ENCODE measurements around the gene TTC7B.

The TTC7B gene

GRCh38 chr14:90567991-90568390, 248.2 kb downstream of the TTC7B start:
- H3K4me3 ChIP-seq (replicated peaks in 1 of 2; ENCODE audit: low read depth in 2 of 2, low read length in 2 of 2): no peak overlapping the region
- TF ChIP-seq CTCF (IDR thresholded peaks at IDR 0.05; ENCODE audit: low read depth, low read length): no peak
- DNase-seq (ENCODE audit: low read depth in 2 of 2): no peak

- no peak for TF ChIP-seq CTCF (IDR thresholded peaks at IDR 0.05; ENCODE audit: low read depth, low read length)
- DNase-seq (ENCODE audit: low read depth in 2 of 2): no peak
- no peak overlapping the region for H3K4me3 ChIP-seq (replicated peaks in 1 of 2; ENCODE audit: low read depth in 2 of 2, low read length in 2 of 2)
Observed at GRCh38 chr14:90567191-90567590, 249.0 kb downstream of the TTC7B start.

GRCh38 chr14:90566481-90566880, 249.7 kb downstream of the TTC7B start:
- TF ChIP-seq CTCF (IDR thresholded peaks at IDR 0.05; ENCODE audit: low read depth, low read length): no peak
- DNase-seq (ENCODE audit: low read depth in 2 of 2): no peak

GRCh38 chr14:90564496-90564895, 251.7 kb downstream of the TTC7B start:
- TF ChIP-seq CTCF (IDR thresholded peaks at IDR 0.05; ENCODE audit: low read depth, low read length): no peak
- no peak for DNase-seq (ENCODE audit: low read depth in 2 of 2)

More at GRCh38 chr14:90566481-90566880, 249.7 kb downstream of the TTC7B start:
- H3K4me3 ChIP-seq (replicated peaks in 1 of 2; ENCODE audit: low read depth in 2 of 2, low read length in 2 of 2): no peak overlapping the region

DNA sequence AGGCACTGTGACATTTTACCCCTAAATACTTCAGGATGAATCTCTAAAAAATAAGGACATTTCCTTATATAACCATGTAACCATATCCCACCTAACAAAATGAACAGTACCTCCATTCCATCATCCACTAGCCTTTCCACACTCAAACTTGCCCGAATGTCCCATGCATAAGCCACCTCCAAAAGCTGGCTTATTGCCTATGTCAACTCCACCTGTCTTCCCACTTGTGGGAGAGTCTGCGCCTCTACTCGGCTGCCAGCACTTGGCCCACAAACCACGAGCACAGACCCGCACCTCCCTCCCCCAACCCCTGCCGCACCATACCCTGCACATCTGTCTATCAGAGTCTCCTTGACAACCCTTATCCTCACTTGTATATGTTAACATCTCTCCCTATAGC, 253.6 kb downstream of the TTC7B start:
- DNase-seq (ENCODE audit: low read depth in 2 of 2): no peak
- no peak overlapping the region for H3K4me3 ChIP-seq (replicated peaks in 1 of 2; ENCODE audit: low read depth in 2 of 2, low read length in 2 of 2)
- TF ChIP-seq CTCF (IDR thresholded peaks at IDR 0.05; ENCODE audit: low read depth, low read length): no peak

More at GRCh38 chr14:90564496-90564895, 251.7 kb downstream of the TTC7B start:
- H3K4me3 ChIP-seq (replicated peaks in 1 of 2; ENCODE audit: low read depth in 2 of 2, low read length in 2 of 2): no peak overlapping the region

- TF ChIP-seq CTCF (IDR thresholded peaks at IDR 0.05; ENCODE audit: low read depth, low read length): no peak
- no peak overlapping the region for H3K4me3 ChIP-seq (replicated peaks in 1 of 2; ENCODE audit: low read depth in 2 of 2, low read length in 2 of 2)
- no peak for DNase-seq (ENCODE audit: low read depth in 2 of 2)
Observed at GRCh38 chr14:90561920-90562319, 254.3 kb downstream of the TTC7B start.

DNA sequence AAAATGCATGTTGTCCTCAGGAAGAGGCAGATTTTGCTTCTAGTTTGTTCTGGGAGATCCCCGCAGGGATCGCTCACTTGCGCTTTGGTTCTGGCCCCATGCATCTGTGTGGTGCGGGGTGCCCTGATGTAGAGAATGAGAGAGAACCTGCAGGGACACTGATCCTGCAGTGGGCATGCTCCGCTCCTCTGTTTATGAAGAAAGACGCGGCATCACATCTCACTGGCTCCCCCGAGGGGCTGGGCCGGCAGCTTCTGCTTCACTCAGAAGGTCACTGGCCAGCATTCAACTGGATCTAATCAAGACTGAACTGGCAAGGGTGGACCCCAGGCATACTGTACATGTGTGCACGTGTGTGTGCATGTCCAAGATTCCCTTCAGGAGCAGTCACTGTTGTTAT, 255.2 kb downstream of the TTC7B start:
- H3K4me3 ChIP-seq (replicated peaks in 1 of 2; ENCODE audit: low read depth in 2 of 2, low read length in 2 of 2): no peak overlapping the region
- no peak for TF ChIP-seq CTCF (IDR thresholded peaks at IDR 0.05; ENCODE audit: low read depth, low read length)
- no peak for DNase-seq (ENCODE audit: low read depth in 2 of 2)
